Pancreas (tissue), 10 donors: ENCODE results near the gene EFCAB3. TPM values are rescaled to one million over a fixed set of nuclear protein-coding genes. Genes with fewer than 3 reads are reported as not detected.
"Not testable (repeated sequence)": the region's sequence is repeated elsewhere in the genome, so short reads cannot be mapped to it uniquely, and the experiment has no call there.

Source experiments
- ATAC-seq, 4 donors: fragments of 200-7000 bp; cut with Tn5 transposase; one replicate each; pipeline versions ENCODE4 v1.8.0 to v1.9.1; 2020; ENCODE audit warnings: mild to moderate bottlenecking in 4 of 4, moderate library complexity in 4 of 4
- DNase-seq, 6 donors: peaks; one replicate each; pipeline ENCODE4 v3.0.0-alpha.2; 2020
- FAIRE-seq: peaks from 2 replicates; lab custom pipeline; 2012; peaks lifted over from hg19 to GRCh38; lab: Jason Lieb, UNC
- H3K27ac ChIP-seq, 4 donors: fragments of 200-600 bp; sonication (generic); 1 replicate in 3 of 4; 2 replicates in 1 of 4; pipeline versions ENCODE4 v1.5.0 to v1.8.0; 2020
- H3K27me3 ChIP-seq, 4 donors: fragments of 200-600 bp; one replicate each; pipeline ENCODE4 v1.8.0; 2021
- H3K36me3 ChIP-seq, 3 donors: fragments of 200-600 bp; sonication (generic) in 1 of 3; one replicate each; pipeline versions ENCODE4 v1.5.0 to v1.8.0; 2020 to 2021
- H3K4me1 ChIP-seq, 3 donors: fragments of 200-600 bp; one replicate each; pipeline ENCODE4 v1.8.0; 2021
- H3K4me3 ChIP-seq, 4 donors: fragments of 200-600 bp; sonication (generic) in 2 of 4; one replicate each; pipeline versions ENCODE4 v1.5.0 to v1.8.0; 2020 to 2021
- H3K9me3 ChIP-seq, 4 donors: fragments of 200-600 bp; one replicate each; pipeline ENCODE4 v1.8.0; 2021
- WGBS, 2 donors: extraction: QIAGEN DNeasy Blood & Tissue Kit; methylation state at CpG; one replicate each; pipeline ENCODE4 v1.1.7; 2013; 5-methylcytosine and 5-hydroxymethylcytosine counted together
- intact Hi-C, 3 donors: fragments of 100-400 bp; cut with DNase I; formaldehyde crosslinking; loops; one replicate each; pipeline versions ENCODE4 v1.11.1 to v1.14.2; 2022
- polyA plus RNA-seq, 2 donors: library from polyadenylated mRNA; stranded (reverse); fragments of 200-250 nt; gene quantifications; one replicate each; pipeline ENCODE4 v1.2.3, GENCODE V29; 2013
- total RNA-seq, 6 donors: library from RNA; stranded (reverse); fragmentation: NEBNext Ultra II Directional in 4 of 6; extraction: Animal tissue kit (Norgen Biotek cat#: 25700) in 4 of 6; gene quantifications; one replicate each; pipeline versions ENCODE4 v1.2.1 to v1.2.4, GENCODE V29; 2021 to 2023
- TF ChIP-seq, protein P1 (sequence below), 4 donors: fragments of 200-600 bp; sonication (generic) in 3 of 4; IDR thresholded peaks; one replicate each; pipeline versions ENCODE4 v1.5.0 to v1.8.0; 2021; ENCODE audit warnings: antibody characterized with exemption in 4 of 4
- donor health status: healthy with polysubstance abuse.
- donor health status: DM: no; HTN: no; CAD: no; lungs with moderate emphysema.
- donor health status: DM: no; HTN: no; CAD: no.
- donor health status: control.
- donor health status: control.
- donor health status: Bipolar disorder and iron deficiency.
- donor health status: DM: yes; HTN: yes; CAD: no.
- donor health status: DM: no; HTN: no; CAD: no.
- donor health status: DM: no; HTN: no; CAD: no.
- donor health status: DM: yes; HTN: yes; CAD: no.

Gene EFCAB3
- total and polyA plus RNA-seq, 8 donors, result not detected

DNA sequence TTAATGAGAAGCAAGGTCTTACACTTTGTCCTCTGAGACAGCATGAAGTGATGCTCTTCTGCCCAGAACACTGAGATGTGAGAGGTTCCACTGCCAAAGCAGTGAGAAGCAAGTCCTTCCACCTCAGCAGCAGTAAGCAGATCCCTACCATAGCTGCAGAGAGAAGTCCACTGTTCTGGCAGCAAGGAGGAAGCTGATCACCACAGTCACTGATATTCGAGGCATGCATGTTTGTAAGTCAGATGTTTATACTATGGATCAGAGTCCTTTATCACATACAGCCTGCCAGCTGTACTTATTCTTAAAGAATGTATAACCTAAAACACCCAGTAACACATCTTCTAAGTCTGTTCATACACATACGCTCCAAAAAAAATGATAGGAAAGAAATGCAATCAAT lies 25.1 kb downstream of the EFCAB3 start:
- H3K4me1 ChIP-seq, result no peaks in the 10 kb centered on the region
- 40 to 44% methylated on average over 2 of the region's 2 CpGs for WGBS, 2 donors
- TF ChIP-seq, protein P1, sequence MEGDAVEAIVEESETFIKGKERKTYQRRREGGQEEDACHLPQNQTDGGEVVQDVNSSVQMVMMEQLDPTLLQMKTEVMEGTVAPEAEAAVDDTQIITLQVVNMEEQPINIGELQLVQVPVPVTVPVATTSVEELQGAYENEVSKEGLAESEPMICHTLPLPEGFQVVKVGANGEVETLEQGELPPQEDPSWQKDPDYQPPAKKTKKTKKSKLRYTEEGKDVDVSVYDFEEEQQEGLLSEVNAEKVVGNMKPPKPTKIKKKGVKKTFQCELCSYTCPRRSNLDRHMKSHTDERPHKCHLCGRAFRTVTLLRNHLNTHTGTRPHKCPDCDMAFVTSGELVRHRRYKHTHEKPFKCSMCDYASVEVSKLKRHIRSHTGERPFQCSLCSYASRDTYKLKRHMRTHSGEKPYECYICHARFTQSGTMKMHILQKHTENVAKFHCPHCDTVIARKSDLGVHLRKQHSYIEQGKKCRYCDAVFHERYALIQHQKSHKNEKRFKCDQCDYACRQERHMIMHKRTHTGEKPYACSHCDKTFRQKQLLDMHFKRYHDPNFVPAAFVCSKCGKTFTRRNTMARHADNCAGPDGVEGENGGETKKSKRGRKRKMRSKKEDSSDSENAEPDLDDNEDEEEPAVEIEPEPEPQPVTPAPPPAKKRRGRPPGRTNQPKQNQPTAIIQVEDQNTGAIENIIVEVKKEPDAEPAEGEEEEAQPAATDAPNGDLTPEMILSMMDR (IDR thresholded peaks at IDR 0.05), result no peak
- FAIRE-seq (no peak), DNase-seq (no peak), ATAC-seq (no peak)
- H3K4me3 ChIP-seq, result no peak overlapping the region
- intact Hi-C loops, result no loop called here
- H3K27me3 ChIP-seq, result no peaks in the 10 kb centered on the region
- H3K36me3 ChIP-seq, result no peaks in the 10 kb centered on the region
- H3K27ac ChIP-seq, result no peak overlapping the region
- H3K9me3 ChIP-seq, result no peaks in the 10 kb centered on the region

DNA sequence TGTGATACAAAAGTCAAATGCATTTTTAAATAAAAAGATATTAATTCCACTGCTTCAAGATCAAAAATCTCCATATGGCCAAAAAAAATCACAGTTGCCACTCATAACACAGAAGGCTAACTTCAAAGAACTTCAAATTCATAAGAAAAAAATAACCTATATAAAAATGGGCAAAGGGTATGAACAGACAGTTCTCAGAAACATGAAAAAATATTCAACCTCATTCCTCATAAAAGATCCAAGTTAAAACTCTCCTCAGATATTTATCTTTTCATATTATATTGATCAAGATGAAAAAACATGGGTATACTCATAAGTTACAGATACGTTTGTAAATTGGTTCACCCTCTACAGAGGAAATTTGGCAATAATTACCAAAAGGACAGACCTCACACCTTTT lies 32.7 kb downstream of the EFCAB3 start:
- WGBS, 2 donors, result 69 to 74% methylated on average over 1 of the region's 1 CpG
- H3K4me3 ChIP-seq, H3K36me3 ChIP-seq, intact Hi-C loops, H3K27me3 ChIP-seq, DNase-seq, H3K9me3 ChIP-seq, ATAC-seq, H3K27ac ChIP-seq, FAIRE-seq, H3K4me1 ChIP-seq: not testable (repeated sequence)

- H3K9me3 ChIP-seq, intact Hi-C loops, H3K36me3 ChIP-seq, FAIRE-seq, H3K4me1 ChIP-seq, H3K27me3 ChIP-seq: not testable (repeated sequence)
- Histone ChIP-seq H3K4me3 (peak within 1 kb of the TSS; percentile 49 to 81 (median 75)), H3K27ac (peak within 1 kb of the TSS; percentile 49 to 62 (median 56))
- ATAC-seq (peak; percentile 96 to 99 (median 98)), DNase-seq (peak; percentile 81 to 91 (median 86))
- WGBS, 2 donors, result 0% methylated on average over 57 to 58 of the region's 58 CpGs
- TF ChIP-seq, protein P1 (IDR thresholded peaks at IDR 0.05), result peak in 2 of 4 donors; percentile 13 to 27
These were observed 43.5 kb downstream of the EFCAB3 start, which contains the start of gene METTL2A for GRCh38 chr17:62423647-62424461. TSS of gene METTL2A (plus strand) at chr17:62423897. CDS start at chr17:62423903, 6 bp downstream.

DNA sequence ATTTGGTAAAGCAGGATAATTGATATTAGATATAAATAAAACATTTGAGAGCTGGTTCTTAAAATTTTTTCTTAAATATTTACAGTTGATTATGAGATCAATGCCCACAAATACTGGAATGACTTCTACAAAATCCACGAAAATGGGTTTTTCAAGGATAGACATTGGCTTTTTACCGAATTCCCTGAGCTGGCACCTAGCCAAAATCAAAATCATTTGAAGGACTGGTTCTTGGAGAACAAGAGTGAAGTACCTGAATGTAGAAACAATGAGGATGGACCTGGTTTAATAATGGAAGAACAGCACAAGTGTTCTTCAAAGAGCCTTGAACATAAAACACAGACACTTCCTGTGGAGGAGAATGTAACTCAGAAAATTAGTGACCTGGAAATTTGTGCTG lies 45.9 kb downstream of the EFCAB3 start:
- H3K27ac ChIP-seq, H3K9me3 ChIP-seq, H3K27me3 ChIP-seq, H3K36me3 ChIP-seq, H3K4me3 ChIP-seq, FAIRE-seq, intact Hi-C loops, H3K4me1 ChIP-seq, ATAC-seq, DNase-seq: not testable (repeated sequence)
- 50 to 59% methylated on average over 1 of the region's 2 CpGs for WGBS, 2 donors

GRCh38 chr17:62435251-62435650 lies 54.9 kb downstream of the EFCAB3 start:
- WGBS, 2 donors, result 89 to 95% methylated on average over 4 of the region's 4 CpGs
- H3K4me1 ChIP-seq, H3K4me3 ChIP-seq, DNase-seq, H3K27me3 ChIP-seq, H3K27ac ChIP-seq, intact Hi-C loops, H3K36me3 ChIP-seq, FAIRE-seq, ATAC-seq, H3K9me3 ChIP-seq: not testable (repeated sequence)

- H3K9me3 ChIP-seq, H3K27ac ChIP-seq, H3K4me3 ChIP-seq, ATAC-seq, H3K27me3 ChIP-seq, intact Hi-C loops, H3K4me1 ChIP-seq, FAIRE-seq, DNase-seq: not testable (repeated sequence)
- WGBS, 2 donors, result 96 to 98% methylated on average over 6 of the region's 6 CpGs
- H3K36me3 ChIP-seq, result peaks cover 0 to 43% (median 0%) of the 10 kb centered on the region in 3 donors
These were observed 60.8 kb downstream of the EFCAB3 start for GRCh38 chr17:62441181-62441580.

DNA sequence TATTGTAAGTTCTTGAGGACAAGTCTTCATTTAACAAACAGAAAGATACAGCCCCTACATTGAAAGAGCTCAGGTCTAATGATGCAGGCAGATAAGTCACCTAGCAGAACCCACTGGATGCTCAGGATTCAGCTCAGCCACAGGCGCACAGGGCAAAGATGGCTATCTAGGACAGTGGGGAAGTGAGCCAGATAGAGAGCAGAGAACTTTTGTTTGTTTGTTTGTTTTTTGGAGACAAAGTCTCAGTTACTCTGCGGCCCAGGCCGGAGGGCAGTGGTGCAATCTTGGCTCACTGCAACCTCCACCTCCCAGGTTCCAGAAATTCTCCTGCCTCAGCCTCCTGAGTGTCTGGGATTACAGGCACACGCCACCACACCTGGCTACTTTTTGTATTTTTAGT lies 63.7 kb downstream of the EFCAB3 start:
- DNase-seq (no peak), FAIRE-seq (no peak), ATAC-seq (no peak)
- Histone ChIP-seq H3K36me3 (peaks cover 0 to 68% (median 4%) of the 10 kb centered on the region in 3 donors), H3K27me3 (no peaks in the 10 kb centered on the region), H3K4me1 (no peaks in the 10 kb centered on the region), H3K9me3 (no peaks in the 10 kb centered on the region), H3K27ac (no peak overlapping the region), H3K4me3 (no peak overlapping the region)
- intact Hi-C loops, result no loop called here
- 93 to 95% methylated on average over 4 of the region's 4 CpGs for WGBS, 2 donors
- TF ChIP-seq, protein P1 (IDR thresholded peaks at IDR 0.05), result no peak

- H3K36me3 ChIP-seq, result peaks cover 0 to 65% (median 4%) of the 10 kb centered on the region in 3 donors
- H3K27ac ChIP-seq, intact Hi-C loops, FAIRE-seq, ATAC-seq, H3K9me3 ChIP-seq, DNase-seq, H3K4me3 ChIP-seq, H3K27me3 ChIP-seq, H3K4me1 ChIP-seq: not testable (repeated sequence)
- 89 to 94% methylated on average over 4 of the region's 4 CpGs for WGBS, 2 donors
These were observed 65.4 kb downstream of the EFCAB3 start for GRCh38 chr17:62445791-62446190.

DNA sequence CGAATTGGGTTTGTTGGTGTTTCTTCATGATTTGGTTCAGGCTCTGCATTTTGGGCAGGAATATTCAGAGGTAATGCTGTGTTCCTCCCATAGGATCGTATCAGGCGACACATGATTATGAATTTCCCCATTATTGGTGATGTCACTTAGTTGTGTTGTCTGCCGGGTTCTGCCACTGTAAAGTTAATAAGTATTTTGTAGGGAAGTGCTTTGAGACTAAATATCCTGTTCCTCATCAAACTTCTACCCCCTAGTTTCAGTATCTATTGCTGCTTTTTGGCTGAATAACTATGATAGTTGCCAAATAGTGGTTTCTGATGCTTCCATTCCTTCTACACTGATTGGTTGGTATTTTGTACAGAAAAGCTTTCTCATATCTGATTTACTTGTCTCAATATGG lies 71.8 kb downstream of the EFCAB3 start:
- DNase-seq, intact Hi-C loops, FAIRE-seq, H3K4me1 ChIP-seq, H3K9me3 ChIP-seq, H3K4me3 ChIP-seq, H3K27me3 ChIP-seq, H3K27ac ChIP-seq: not testable (repeated sequence)
- ATAC-seq, result peak in 1 of 4 donors; percentile 29
- peaks cover 0 to 16% (median 0%) of the 10 kb centered on the region in 3 donors for H3K36me3 ChIP-seq
- WGBS, 2 donors, result 90% methylated on average over 4 of the region's 4 CpGs
